NCI-H1694 treated with DMSO at 0.1 percent for 48 hours (cell line): Measurements from ENCODE around the gene RBM19.
"Not testable (repeated sequence)": the region's sequence is repeated elsewhere in the genome, so short reads cannot be mapped to it uniquely, and the experiment has no call there.

Source experiments
- DNase-seq: peaks from one replicate; lab custom pipeline; 2025; lab: John Stamatoyannopoulos, UW

The RBM19 gene

GRCh38 chr12:113833422-113833821 is 132.7 kb downstream of the RBM19 start:
- no peak for DNase-seq

GRCh38 chr12:113831476-113831875 is 134.6 kb downstream of the RBM19 start:
- DNase-seq = no peak

GRCh38 chr12:113831016-113831415 is 135.1 kb downstream of the RBM19 start:
- DNase-seq = no peak

GRCh38 chr12:113829212-113829611 is 136.9 kb downstream of the RBM19 start:
- no peak for DNase-seq

GRCh38 chr12:113827539-113828114 is 138.5 kb downstream of the RBM19 start:
- no peak for DNase-seq

GRCh38 chr12:113826805-113827538 is 139.2 kb downstream of the RBM19 start:
- DNase-seq = peak; percentile 21

GRCh38 chr12:113825705-113826104 is 140.4 kb downstream of the RBM19 start:
- no peak for DNase-seq

- no peak for DNase-seq
Measured at GRCh38 chr12:113823816-113824215, 142.3 kb downstream of the RBM19 start.

- peak; percentile 86 for DNase-seq
Measured at GRCh38 chr12:113823016-113823415, 143.1 kb downstream of the RBM19 start.

- no peak for DNase-seq
Measured at GRCh38 chr12:113820842-113821241, 145.3 kb downstream of the RBM19 start.

DNA sequence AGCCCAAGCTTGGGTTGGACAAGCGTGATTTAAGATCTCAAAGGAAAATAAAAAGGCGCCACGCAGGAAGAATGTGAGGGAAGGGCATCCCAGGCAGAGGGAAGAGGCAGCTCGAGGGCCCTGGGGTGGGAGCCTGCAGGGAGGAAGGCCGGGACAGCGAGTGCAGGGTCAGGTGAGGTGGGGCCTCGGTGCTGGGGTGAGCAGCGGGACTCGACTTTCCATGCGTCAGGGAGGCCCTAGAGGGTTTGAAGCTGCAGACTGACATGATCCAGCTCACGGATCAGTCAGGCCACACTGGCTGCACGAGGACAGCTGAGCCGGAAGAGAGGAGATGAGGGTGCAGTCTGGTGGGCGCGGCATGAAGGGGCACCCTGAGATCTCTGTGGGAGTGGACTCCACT is 145.8 kb downstream of the RBM19 start:
- no peak for DNase-seq

DNA sequence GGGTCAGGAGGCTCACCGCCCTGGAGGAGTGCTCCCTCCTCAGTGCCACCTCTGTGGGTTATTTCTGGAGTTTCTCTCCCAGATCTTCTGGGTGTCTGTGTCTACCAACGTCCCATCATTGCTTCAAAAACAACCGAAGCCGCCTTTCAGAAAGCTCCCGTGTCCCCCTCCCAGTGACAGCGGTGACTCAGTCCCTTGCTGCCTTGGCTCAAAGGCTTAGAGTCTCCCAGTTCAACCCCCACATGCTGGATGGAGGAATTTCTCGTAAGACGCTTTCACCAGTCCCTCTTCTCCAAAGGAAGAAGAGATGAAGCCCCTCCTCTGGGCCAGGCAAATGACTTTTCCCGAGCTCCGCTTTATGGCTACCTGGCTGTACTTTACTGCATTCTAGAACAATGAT is 146.6 kb downstream of the RBM19 start:
- no peak for DNase-seq

- peak; percentile 49 for DNase-seq
Measured at GRCh38 chr12:113818833-113819232, 147.3 kb downstream of the RBM19 start.

- peak; percentile 87 for DNase-seq
Measured at GRCh38 chr12:113818283-113818682, 147.8 kb downstream of the RBM19 start.

DNA sequence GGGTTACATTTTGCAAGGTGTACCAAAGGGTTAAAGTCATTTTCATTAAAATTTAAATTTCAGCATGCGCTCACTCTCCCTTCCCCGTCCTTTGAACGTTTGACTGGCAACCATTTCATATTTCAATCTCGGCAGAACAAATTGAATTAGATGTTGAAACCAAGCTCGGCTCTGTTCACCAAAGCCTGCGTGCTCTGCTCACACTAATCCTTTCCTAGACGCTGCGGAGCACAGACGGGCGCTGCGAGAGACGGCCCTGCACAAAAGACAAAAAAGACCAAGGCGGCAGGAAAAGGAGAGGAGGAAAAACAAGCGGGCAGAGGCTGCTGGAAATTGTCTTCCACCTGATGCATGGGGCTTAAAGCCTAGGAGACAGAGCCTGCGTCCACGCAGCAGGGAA is 149.3 kb downstream of the RBM19 start:
- DNase-seq = no peak

- no peak for DNase-seq
Measured at GRCh38 chr12:113815031-113815430, 151.1 kb downstream of the RBM19 start.

DNA sequence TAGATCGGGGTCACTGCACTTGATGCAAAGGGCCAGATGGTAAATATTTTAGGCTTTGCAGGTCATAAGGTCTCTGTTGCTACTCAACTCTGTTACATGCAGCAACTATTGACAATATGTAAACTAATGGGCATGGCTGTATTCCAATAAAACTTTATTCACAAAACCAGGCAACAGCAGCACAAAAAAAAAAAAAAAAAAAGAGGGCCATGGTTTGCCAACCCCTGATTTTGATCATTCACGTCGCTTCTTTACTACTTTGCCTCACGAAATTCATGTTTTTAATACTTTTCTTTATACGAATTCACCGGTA is 152.9 kb downstream of the RBM19 start:
- DNase-seq = no peak

DNA sequence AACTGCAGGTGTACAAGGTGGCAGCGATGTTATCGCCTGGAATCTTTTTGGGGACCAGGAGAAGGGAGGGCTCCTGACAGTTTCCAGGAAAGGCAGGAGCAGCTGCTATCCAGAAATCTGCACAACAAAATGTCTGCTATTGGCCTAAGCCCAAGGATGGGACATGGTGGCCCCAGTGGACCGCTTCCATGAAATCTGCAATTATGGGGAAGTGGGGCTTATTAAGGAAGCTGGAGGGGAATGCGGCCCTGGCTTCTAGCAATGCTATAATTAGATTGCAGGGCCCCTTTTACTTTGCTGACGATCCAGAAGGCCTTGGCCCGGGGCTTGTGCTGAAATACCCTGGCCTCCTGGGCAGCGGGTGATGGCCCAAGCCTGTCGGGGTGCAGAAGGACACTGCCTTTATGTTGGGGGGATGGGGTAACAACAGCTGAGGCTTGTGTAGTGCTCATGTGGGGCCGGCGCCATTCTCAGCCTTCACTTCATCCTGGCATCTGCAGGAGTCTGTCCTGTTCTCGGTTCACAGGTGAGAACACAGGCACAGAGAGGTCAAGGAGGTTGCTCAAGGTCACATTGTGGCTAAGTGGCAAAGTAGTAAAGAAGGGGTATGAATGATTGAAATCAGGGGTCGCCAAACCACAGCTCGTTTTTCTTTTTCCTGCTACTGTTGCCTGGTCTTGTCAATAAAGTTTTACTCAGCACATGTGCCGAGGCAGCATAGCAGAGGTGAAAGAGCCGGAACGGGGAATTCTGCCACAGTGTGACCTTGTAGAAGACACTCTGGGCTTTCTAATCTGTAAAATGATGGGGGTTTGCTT is 153.5 kb downstream of the RBM19 start:
- DNase-seq = no peak

- DNase-seq = not testable (repeated sequence)
Measured at GRCh38 chr12:113809462-113810220, 156.5 kb downstream of the RBM19 start.

DNA sequence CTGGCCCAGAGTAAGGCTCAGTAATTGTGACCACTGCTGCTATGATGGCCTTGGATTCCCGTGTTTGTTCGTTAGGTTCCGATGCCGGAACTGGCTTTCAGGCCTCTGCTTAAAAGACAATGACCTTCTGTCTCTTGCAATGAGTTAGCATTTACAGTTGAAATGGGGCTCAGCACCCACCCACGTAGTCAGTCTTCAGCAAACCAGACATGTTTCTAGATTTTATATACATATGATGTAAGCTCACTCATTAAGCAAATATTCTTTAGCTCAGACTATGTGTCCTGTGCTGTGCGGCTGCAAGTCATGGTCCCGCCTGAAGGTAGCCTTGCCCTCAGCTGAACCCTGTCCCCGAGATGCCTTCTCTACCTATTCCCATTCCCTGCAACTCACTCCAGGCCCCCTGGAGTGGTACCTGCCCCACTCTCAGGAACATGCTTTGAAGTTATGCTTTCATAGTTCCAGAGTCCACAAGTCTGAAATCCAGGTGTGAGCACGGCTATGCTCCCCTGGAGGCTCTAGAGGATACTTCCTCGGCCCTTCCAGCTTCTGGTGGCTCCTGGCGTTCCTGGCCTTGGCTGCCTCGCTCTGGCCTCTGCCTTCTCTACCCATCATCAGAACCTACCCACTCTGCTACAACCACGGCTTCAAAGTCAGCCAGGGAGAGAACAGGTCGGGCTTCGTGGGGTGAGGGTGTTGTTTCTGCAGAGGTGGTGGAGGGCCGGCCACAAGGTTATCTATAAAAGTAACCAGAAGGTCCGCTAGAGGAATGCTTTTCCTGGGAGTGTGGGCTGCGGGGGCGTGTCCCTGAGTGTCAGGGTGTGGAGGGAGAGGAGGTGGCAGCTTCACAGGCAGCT is 157.8 kb downstream of the RBM19 start:
- no peak for DNase-seq

DNA sequence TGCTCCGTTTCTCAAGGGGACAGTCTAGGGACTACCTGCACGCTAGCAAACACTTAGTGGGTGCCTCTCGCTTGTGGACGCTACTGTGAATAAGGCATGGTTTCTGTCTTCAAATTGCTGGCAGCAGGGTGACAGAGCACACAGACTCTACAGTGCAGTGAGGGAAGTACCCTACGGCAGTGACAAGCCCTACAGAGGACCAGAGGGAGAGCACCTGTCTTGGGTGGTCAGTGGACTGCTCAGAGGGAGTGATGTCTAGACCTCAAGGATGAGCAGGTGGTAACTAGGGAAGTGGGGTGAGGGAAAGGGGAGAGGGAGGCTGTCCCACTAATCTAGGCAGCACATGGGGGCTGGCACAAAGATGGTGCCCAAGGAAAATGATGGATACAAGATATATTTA is 160.5 kb downstream of the RBM19 start:
- no peak for DNase-seq
